Mucosa of stomach (tissue), 1 donor: ENCODE data around the gene TTLL9.

Source experiments
- H3K27me3 ChIP-seq: one replicate; pipeline ENCODE4 v1.7.0; 2013; ENCODE audit warnings: mild to moderate bottlenecking, low read length; ENCODE audit not compliant: control insufficient read depth, insufficient read depth
- H3K36me3 ChIP-seq: one replicate; pipeline ENCODE4 v1.7.0; 2013; ENCODE audit warnings: low read length; ENCODE audit not compliant: control insufficient read depth, insufficient read depth
- H3K4me1 ChIP-seq: one replicate; pipeline ENCODE4 v1.7.0; 2013; ENCODE audit warnings: mild to moderate bottlenecking, low read length; ENCODE audit not compliant: control insufficient read depth, insufficient read depth
- H3K4me3 ChIP-seq: one replicate; pipeline ENCODE4 v1.7.0; 2013; ENCODE audit warnings: low read length
- H3K9ac ChIP-seq: one replicate; pipeline ENCODE4 v1.7.0; 2013; ENCODE audit warnings: mild to moderate bottlenecking, low read length, moderate library complexity
- H3K9me3 ChIP-seq: one replicate; pipeline ENCODE4 v1.7.0; 2013; ENCODE audit warnings: mild to moderate bottlenecking, low read length, moderate library complexity; ENCODE audit not compliant: control insufficient read depth
- donor health status: Pancreatic carcinoma.

The TTLL9 gene

DNA sequence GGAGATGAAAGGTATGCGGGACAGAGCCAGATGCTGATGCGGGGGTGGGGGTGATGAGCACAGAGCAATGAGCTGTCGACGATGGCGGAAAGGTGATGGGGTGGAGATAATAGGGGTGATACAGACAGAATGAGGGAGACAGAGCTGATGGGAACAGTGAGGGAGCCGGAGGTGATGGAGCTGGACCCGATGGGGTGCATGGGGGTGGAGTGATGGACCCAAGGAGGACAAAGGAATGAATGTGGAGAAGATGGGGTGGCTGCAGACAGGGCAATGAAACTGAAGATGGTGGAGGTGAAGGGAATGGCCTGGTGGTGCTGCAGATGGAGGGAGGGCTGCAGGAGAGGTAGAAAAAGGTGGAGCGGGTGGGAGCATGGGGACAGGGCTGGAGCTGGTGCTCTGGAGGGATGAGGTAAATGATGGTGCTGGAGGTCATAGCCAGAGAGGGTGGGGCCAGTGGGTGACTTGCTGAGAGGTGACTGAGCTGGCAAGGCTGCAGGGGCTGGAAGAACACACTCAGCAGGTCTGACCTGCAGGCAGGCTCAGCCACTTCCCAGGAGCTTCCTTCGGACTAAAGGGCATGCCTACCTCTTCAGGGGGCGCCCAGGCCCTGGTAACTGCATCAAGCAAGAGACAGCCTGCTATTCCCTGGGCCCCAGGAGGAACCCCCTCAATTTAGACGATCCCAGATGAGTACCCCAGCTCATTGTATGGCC is 19.0 kb upstream of the TTLL9 start:
- Histone ChIP-seq H3K36me3 (no peaks in the 10 kb centered on the region), H3K27me3 (peaks cover 30% of the 10 kb centered on the region)

DNA sequence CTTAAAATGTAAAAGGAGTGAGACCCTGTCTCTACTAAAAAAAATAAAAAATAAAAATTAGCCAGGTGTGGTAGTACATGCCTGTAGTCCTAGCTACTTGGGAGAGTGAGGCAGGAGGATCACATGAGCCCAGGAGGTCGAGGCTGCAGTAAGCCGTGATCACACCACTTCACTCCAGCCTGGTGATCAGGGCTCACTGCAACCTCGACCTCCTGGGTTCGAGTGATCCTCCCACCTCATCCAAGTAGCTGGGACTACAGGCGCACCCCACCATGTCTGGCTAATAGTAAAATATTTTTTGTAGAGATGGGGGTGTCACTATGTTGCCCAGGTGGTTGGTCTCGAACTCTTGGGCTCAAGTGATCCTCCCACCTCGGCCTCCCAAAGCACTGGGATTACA is 17.0 kb upstream of the TTLL9 start:
- Histone ChIP-seq H3K4me3 (no peak overlapping the region), H3K9me3 (no peaks in the 10 kb centered on the region), H3K9ac (no peak overlapping the region), H3K27me3 (peaks cover 36% of the 10 kb centered on the region), H3K4me1 (peaks cover 5% of the 10 kb centered on the region), H3K36me3 (no peaks in the 10 kb centered on the region)

More for the DNA sequence above, 19.0 kb upstream of the TTLL9 start:
- peaks cover 5% of the 10 kb centered on the region for H3K4me1 ChIP-seq
- no peaks in the 10 kb centered on the region for H3K9me3 ChIP-seq
- H3K4me3 ChIP-seq, result no peak overlapping the region
- no peak overlapping the region for H3K9ac ChIP-seq

DNA sequence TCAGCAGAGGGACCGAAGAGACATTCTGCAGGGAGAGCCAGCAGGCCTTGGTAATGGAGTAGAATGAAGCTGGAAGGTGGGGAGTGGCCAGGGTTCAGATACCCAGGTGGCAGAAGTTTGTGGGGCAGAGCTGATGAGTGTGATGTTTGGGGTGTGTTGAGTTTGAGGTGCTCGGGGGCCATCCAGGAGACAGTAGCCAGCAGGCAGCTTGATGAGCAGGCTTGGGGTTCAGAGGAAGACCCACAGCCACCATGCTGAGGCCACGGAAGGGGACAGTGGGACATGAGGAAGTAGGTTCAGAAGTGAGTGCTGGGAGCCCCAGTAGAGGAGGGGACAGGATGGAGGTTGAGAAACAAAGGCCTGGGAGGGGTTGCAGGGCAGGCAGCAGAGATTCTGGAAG is 13.9 kb upstream of the TTLL9 start:
- Histone ChIP-seq H3K27me3 (peaks cover 40% of the 10 kb centered on the region), H3K36me3 (no peaks in the 10 kb centered on the region), H3K4me3 (no peak overlapping the region), H3K9me3 (no peaks in the 10 kb centered on the region), H3K9ac (no peak overlapping the region), H3K4me1 (peaks cover 10% of the 10 kb centered on the region)

DNA sequence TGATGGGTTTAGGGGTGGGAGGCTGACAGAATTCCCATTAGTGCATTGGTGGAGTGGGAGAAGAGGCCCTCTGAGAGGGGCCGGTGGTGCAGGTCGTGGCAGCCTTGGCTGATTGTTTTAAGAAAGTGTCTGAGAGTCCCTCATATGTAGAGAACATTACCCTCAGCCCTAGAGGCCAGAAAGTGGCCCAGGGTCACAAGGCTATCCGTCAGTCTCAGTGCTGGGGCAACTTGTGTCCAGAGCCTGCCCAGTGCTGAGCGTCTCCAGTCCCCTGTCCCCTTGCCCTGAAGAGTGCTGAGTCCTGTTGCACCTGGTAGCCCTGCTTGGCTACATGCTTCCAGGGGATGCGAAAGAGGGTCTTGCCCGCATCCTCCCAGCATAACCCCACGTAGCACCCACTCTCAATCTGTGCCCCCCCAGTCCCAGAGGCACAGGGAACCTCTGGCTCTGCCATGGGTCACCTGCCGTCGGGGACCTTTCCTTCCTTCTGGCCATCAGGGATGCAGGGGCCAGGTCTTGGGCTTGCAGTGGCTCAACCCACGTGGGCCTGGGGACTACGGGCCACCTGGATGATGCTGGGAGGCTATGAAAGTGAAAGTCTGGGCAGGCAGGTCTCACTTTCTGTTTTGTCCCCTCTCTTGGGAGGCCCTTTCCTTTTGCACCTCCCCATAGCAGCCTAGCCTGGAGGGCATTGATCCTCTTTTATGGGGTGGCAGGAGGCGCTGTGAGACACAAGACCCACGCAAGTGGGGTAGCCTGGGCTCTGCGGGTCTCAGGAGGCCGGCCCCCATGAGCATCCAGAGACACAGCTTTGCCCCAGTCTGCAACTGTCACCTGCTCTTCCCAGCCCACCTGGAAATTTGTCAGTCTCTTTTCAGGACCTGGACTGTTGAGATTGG is 12.3 kb upstream of the TTLL9 start:
- Histone ChIP-seq H3K9ac (no peak overlapping the region), H3K27me3 (peaks cover 38% of the 10 kb centered on the region), H3K9me3 (no peaks in the 10 kb centered on the region), H3K36me3 (no peaks in the 10 kb centered on the region), H3K4me3 (no peak overlapping the region), H3K4me1 (peaks cover 10% of the 10 kb centered on the region)

DNA sequence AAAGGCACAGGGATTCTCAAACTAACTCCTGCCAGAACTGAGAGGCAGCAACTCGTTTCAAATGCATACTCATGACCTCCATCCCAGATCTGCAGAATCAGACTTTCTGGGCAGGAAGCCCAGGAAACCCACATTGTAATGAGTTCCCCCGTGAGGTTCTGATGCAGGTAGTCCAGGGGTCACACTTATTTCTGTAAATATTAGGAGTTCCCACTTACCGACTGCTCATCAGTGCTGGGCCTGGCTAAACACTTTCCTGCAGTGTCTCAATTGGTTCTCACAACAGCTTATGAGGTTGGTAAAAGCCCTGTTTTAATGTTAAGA is 11.7 kb upstream of the TTLL9 start:
- Histone ChIP-seq H3K4me3 (no peak overlapping the region), H3K4me1 (peaks cover 10% of the 10 kb centered on the region), H3K9ac (no peak overlapping the region), H3K36me3 (no peaks in the 10 kb centered on the region), H3K27me3 (peaks cover 38% of the 10 kb centered on the region), H3K9me3 (no peaks in the 10 kb centered on the region)

DNA sequence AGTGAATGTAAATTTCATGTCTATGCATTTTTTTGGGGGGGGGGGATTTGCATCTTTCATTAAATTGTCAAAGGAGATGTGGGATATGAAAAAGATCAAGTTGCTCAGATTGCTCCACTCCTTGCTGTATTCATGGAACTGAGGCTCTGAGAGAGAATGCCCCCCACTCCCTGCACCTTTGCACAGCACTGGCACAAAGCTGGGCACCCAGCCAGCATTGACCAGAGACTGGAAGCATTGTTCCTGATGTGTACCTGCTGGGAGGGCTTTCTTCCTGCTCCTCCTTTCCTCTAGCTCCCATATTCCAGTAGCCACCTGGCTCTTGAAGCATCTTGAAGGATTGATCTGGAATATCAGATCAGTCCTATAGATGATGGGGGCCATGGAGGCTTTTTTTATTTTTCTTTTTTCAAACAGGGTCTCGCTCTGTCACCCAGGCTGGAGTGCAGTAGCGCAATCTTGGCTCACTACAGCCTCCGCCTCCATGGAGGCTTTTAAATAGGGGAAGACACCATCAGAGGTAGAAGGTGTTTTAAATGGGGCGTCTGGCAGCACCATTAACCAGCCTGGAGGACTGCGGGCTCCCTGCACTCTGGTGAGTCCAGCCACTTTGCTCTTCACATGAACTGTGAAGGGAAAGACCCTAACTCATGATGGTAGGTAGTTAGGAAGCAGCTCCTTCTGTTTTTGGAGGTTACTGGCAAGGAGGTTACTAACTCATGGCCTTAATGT is 11.0 kb upstream of the TTLL9 start:
- Histone ChIP-seq H3K36me3 (no peaks in the 10 kb centered on the region), H3K27me3 (peaks cover 34% of the 10 kb centered on the region), H3K9ac (no peak overlapping the region), H3K4me3 (no peak overlapping the region), H3K9me3 (no peaks in the 10 kb centered on the region), H3K4me1 (peaks cover 10% of the 10 kb centered on the region)

DNA sequence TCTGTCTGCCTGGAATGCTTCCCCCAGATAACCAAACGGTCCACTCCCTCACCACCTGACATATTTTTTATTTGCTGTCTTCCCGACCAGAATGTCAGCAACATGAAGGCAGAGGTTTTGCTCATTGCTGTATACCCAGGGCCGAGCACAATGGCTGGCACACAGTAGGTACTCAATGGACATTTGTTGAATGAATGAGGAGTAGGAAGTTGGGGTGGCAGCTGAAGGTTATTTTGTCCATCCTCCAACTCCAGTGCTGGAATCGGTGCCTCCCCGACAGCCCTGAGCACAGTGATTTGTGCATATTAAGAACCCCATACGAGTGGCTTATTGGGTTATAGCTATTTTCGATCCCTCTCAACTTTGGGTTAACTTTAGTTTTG is 10.4 kb upstream of the TTLL9 start:
- H3K9me3 ChIP-seq, result no peaks in the 10 kb centered on the region
- H3K4me1 ChIP-seq, result peaks cover 10% of the 10 kb centered on the region
- H3K4me3 ChIP-seq, result no peak overlapping the region
- peaks cover 32% of the 10 kb centered on the region for H3K27me3 ChIP-seq
- no peak overlapping the region for H3K9ac ChIP-seq
- no peaks in the 10 kb centered on the region for H3K36me3 ChIP-seq

DNA sequence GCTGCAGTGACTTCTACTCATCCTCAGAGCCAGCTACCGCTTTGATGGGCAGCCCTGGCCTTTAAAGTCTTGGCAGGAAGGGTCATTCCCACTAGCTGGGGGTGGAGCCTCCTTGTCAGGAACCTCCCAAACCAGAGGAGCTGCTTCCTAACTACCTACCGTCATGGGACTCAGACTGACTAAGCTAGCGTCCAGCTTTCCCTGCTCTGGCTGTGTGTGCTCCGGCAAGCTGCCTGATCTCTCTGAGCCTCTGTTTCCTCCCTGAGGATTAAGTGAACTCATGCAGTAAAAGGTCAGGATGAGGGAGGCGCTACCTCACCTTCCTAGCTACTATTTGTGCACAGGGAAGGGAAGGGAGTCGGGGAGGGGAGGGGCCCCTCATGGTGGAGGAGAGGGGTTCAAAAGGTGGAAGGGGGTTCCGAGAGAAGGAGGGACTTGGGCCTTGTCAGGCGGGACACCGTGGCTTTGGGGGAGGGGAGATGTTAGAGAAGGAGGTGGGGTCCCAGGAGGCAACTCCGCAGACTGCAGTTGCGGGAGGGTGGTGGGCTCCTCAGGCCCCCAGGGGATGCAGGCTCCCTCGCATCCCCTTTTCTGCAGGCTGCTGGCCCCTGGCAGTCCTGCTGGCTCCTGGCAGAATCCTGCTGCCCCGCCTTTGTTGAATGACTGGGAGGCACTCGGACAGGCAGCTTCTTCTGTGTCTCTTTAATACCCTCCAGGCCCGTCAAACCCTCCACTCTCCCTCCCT is 9.9 kb upstream of the TTLL9 start:
- peaks cover 10% of the 10 kb centered on the region for H3K4me1 ChIP-seq
- no peak overlapping the region for H3K4me3 ChIP-seq
- no peaks in the 10 kb centered on the region for H3K9me3 ChIP-seq
- peaks cover 32% of the 10 kb centered on the region for H3K27me3 ChIP-seq
- no peak overlapping the region for H3K9ac ChIP-seq
- no peaks in the 10 kb centered on the region for H3K36me3 ChIP-seq

DNA sequence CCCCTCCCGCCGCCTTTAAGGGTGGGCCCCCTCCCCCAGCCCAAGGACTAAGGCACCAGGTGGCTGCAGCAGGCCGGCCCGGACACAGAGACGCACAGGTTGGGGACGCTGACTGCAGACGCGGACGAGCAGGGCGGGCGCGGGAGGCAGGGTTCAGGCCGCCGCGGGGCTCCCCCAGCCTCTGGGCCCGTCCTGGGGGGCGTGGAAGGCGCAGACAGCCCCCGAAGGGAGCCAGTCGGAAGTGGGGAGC is 9.4 kb upstream of the TTLL9 start:
- Histone ChIP-seq H3K4me3 (no peak overlapping the region), H3K27me3 (peaks cover 32% of the 10 kb centered on the region), H3K9me3 (no peaks in the 10 kb centered on the region), H3K9ac (no peak overlapping the region), H3K36me3 (no peaks in the 10 kb centered on the region), H3K4me1 (peaks cover 10% of the 10 kb centered on the region)

DNA sequence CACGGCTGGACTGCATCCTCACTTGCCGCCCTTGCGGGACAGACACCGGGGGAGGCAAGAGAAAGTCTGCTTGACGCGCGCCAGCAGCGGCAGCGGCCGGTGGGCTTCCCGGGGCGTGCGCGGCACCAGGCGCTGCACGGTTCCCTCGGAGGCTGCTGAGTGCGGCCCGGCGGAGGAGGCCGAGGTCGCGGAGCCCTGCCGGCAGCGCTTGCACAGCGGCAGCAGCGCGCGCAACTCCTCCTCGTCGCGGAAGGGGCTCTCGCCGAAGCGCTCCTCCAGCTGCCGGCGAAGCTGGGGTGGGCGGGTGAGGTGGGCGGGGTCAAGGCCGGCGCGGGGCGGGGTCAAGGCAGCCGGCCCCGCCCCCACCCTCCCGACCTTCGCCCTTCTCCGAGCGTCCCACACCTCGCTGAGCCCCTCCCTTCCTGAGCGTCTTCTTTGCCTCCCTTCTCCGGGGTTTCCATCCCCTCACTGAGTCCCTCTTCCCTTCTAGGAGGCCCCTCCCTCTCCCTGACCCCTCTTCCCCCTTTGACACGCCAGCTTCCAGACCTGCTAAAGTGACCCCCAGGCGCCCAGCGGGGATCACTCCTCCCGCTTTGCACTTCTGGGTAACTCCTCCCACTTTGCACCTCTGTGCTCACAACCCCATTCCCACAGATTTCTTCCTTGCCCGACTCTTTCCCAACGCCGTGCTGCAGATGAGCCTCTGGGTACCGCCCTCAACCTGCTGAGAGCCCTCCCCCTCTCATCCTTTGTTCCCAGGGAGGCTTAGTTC is 8.9 kb upstream of the TTLL9 start:
- no peaks in the 10 kb centered on the region for H3K36me3 ChIP-seq
- no peaks in the 10 kb centered on the region for H3K9me3 ChIP-seq
- H3K27me3 ChIP-seq, result peaks cover 28% of the 10 kb centered on the region
- no peak overlapping the region for H3K4me3 ChIP-seq
- H3K9ac ChIP-seq, result no peak overlapping the region
- H3K4me1 ChIP-seq, result peaks cover 10% of the 10 kb centered on the region

DNA sequence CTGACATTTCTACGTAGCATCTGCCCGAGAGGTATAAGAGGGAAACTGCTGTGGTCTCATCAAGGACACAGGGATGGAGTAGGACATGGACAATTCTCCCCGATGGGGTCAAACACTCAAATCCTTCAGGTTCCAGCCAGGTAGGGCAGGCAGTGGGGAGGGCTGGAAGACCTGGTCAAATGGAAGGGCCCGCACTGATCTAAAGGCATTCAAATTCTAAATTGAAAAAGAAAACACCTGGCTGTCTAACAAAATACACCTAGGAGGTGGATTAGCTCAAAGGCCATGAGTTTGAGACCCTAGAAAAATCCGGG is 8.3 kb upstream of the TTLL9 start:
- no peak overlapping the region for H3K9ac ChIP-seq
- peaks cover 10% of the 10 kb centered on the region for H3K4me1 ChIP-seq
- H3K27me3 ChIP-seq, result peaks cover 23% of the 10 kb centered on the region
- no peak overlapping the region for H3K4me3 ChIP-seq
- no peaks in the 10 kb centered on the region for H3K36me3 ChIP-seq
- no peaks in the 10 kb centered on the region for H3K9me3 ChIP-seq
